Stimulated activated CD4-positive, alpha-beta T cell treated with anti-CD3 and anti-CD28 coated beads, Interleukin-1b, Interleukin-23, amount 100 ng/mL, for 4 hours (primary cell): Measurements from ENCODE around the gene COL4A2.

Source experiments
- DNase-seq, 2 donors: peaks; one replicate each; pipeline ENCODE4 v3.0.0-alpha.2; 2020; ENCODE audit warnings: low read depth in 2 of 2

The COL4A2 gene

GRCh38 chr13:110339975-110340550, 33.0 kb downstream of the COL4A2 start:
- no peak for DNase-seq

GRCh38 chr13:110340812-110341444, 33.8 kb downstream of the COL4A2 start:
- DNase-seq = peak; percentile 43 to 48

- DNase-seq = no peak
Measured at GRCh38 chr13:110341445-110342244, 34.6 kb downstream of the COL4A2 start.

- DNase-seq = no peak
Measured at GRCh38 chr13:110342474-110342873, 35.4 kb downstream of the COL4A2 start.

- no peak for DNase-seq
Measured at GRCh38 chr13:110343241-110343865, 36.3 kb downstream of the COL4A2 start.

- DNase-seq = no peak
Measured at GRCh38 chr13:110344320-110344719, 37.2 kb downstream of the COL4A2 start.

- DNase-seq = no peak
Measured at GRCh38 chr13:110345266-110345665, 38.2 kb downstream of the COL4A2 start.

GRCh38 chr13:110345701-110346100, 38.6 kb downstream of the COL4A2 start:
- no peak for DNase-seq

- no peak for DNase-seq
Measured at GRCh38 chr13:110346661-110347067, 39.6 kb downstream of the COL4A2 start.

GRCh38 chr13:110347088-110347487, 40.0 kb downstream of the COL4A2 start:
- no peak for DNase-seq

GRCh38 chr13:110347535-110348308, 40.6 kb downstream of the COL4A2 start:
- no peak for DNase-seq

- no peak for DNase-seq
Measured at GRCh38 chr13:110348309-110349105, 41.4 kb downstream of the COL4A2 start.

- no peak for DNase-seq
Measured at GRCh38 chr13:110349239-110349638, 42.2 kb downstream of the COL4A2 start.

- DNase-seq = no peak
Measured at GRCh38 chr13:110350049-110350448, 43.0 kb downstream of the COL4A2 start.

GRCh38 chr13:110350509-110350908, 43.4 kb downstream of the COL4A2 start:
- DNase-seq = no peak

GRCh38 chr13:110351636-110352420, 44.7 kb downstream of the COL4A2 start:
- DNase-seq = no peak

- DNase-seq = no peak
Measured at GRCh38 chr13:110352735-110353134, 45.7 kb downstream of the COL4A2 start.

- DNase-seq = no peak
Measured at GRCh38 chr13:110353339-110353977, 46.4 kb downstream of the COL4A2 start.

GRCh38 chr13:110354123-110354627, 47.1 kb downstream of the COL4A2 start:
- DNase-seq = no peak
